Measurements from ENCODE around the gene PRKAG2. TPM values are rescaled to one million over a fixed set of nuclear protein-coding genes. Genes with fewer than 3 reads are reported as not detected.
A peak's percentile ranks its signal among the peaks of the same experiment; 100 is the strongest.

The PRKAG2 gene
- total and polyA plus RNA-seq, 10 donors = 15.8 to 50.9 (median 32.8) TPM

DNA sequence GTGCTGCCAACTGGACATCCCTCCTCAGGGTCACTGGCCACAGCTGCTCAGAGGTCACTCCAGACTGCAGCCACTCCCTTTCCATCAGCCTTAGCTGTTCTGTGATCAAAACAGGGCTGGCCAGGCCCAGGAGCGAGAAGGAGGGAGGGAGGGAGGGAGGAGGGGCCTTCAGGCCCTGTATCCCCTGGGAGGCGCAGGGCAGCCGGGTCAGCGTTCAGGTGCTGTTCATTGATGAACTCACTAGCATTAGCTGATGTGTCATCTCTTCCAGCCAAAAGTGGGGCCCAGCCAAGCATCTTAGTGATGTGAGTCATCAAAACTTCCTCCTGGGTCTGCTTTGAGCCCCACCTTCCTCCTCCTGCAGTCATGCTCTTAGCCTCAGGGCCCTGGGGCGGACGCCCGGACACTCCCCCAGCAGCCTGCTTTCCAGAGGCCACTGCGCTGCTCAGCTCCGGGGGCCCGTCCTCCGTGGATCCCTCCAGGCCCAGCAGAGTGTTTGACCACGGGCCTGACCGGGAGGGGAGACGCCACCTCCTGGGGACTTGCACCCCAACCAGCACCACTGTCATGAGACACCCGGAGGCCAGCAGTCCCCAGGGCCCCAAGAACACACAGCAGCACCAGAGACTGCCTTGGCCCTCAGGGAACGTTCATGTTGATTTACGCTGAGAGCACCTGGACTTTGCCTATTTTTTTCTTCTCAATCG is 149.2 kb downstream of the PRKAG2 start:
- intact Hi-C loops (cut with DNase I; ENCODE audit: low total_unique reads) = no loop called here
- Histone ChIP-seq H3K27ac (no peak overlapping the region), H3K36me3 (no peaks in the 10 kb centered on the region), H3K9me3 (no peaks in the 10 kb centered on the region), H3K4me3 (no peak overlapping the region), H3K4me1 (peaks cover 4 to 38% (median 23%) of the 10 kb centered on the region in 6 donors), H3K27me3 (replicated peaks in 1 of 7) (no peaks in the 10 kb centered on the region)
- WGBS, 5 donors = 60 to 70% (median 61%) methylated on average over 17 to 18 of the region's 18 CpGs
- TF ChIP-seq POLR2AphosphoS5 (IDR thresholded peaks at IDR 0.05) (no peak), POLR2A (IDR thresholded peaks at IDR 0.05) (no peak)
- TF ChIP-seq, protein P1, sequence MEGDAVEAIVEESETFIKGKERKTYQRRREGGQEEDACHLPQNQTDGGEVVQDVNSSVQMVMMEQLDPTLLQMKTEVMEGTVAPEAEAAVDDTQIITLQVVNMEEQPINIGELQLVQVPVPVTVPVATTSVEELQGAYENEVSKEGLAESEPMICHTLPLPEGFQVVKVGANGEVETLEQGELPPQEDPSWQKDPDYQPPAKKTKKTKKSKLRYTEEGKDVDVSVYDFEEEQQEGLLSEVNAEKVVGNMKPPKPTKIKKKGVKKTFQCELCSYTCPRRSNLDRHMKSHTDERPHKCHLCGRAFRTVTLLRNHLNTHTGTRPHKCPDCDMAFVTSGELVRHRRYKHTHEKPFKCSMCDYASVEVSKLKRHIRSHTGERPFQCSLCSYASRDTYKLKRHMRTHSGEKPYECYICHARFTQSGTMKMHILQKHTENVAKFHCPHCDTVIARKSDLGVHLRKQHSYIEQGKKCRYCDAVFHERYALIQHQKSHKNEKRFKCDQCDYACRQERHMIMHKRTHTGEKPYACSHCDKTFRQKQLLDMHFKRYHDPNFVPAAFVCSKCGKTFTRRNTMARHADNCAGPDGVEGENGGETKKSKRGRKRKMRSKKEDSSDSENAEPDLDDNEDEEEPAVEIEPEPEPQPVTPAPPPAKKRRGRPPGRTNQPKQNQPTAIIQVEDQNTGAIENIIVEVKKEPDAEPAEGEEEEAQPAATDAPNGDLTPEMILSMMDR (IDR thresholded peaks at IDR 0.05 in 8 of 11, conservative IDR thresholded peaks at IDR 0.05 in 3 of 11) = no peak
- DNase-seq = no peak

DNA sequence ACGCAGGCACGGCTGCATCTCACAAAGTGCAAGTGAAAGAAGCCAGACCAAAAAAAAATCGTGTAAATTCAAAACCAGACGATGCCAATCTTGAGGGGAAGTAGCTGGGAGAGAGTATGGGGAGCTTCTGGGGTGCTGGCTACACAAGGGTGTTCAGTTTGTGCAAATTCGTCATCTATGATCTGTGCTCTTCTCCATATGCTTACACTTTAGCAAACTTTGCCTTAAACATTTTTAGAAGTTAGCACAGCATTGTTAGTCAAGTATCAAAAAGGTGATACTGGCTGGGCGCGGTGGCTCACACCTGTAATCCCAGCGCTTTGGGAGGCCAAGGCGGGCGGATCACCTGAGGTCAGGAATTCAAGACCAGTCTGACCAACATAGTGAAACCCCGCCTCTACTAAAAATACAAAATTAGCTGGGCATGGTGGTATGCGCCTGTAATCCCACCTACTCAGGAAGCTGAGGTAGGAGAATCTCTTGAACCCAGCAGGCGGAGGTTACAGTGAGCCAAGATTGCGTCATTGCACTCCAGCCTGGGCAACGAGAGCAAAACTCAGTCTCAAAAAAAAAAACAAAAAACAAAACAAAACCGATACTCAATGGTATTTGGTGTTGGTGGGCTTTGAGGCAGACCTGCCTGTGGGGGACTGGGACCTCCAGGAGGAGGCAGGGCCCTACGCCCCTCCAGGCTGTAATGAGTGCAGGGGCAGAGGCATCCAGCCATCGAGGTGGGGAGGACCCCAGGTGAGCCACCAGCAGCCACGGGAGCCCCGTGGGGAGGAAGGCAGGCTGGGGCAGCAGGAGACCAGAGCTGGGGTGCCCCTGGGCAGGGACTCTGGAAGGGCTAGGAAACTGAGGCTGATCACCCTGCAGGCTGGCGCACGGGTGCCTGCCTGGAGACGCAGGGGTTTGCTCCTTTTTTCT is 150.0 kb downstream of the PRKAG2 start:
- Histone ChIP-seq H3K9me3 (no peaks in the 10 kb centered on the region), H3K36me3 (no peaks in the 10 kb centered on the region), H3K4me1 (peaks cover 4 to 38% (median 23%) of the 10 kb centered on the region in 6 donors), H3K27me3 (replicated peaks in 1 of 7) (no peaks in the 10 kb centered on the region), H3K27ac (no peak overlapping the region), H3K4me3 (no peak overlapping the region)
- TF ChIP-seq, protein P1 (IDR thresholded peaks at IDR 0.05 in 8 of 11, conservative IDR thresholded peaks at IDR 0.05 in 3 of 11) = no peak
- TF ChIP-seq POLR2AphosphoS5 (IDR thresholded peaks at IDR 0.05) = peak in 1 of 3 donors; percentile 8
- intact Hi-C loops (cut with DNase I; ENCODE audit: low total_unique reads) = no loop called here
- WGBS, 5 donors = 75 to 88% (median 81%) methylated on average over 19 to 23 of the region's 23 CpGs
- DNase-seq = no peak

DNA sequence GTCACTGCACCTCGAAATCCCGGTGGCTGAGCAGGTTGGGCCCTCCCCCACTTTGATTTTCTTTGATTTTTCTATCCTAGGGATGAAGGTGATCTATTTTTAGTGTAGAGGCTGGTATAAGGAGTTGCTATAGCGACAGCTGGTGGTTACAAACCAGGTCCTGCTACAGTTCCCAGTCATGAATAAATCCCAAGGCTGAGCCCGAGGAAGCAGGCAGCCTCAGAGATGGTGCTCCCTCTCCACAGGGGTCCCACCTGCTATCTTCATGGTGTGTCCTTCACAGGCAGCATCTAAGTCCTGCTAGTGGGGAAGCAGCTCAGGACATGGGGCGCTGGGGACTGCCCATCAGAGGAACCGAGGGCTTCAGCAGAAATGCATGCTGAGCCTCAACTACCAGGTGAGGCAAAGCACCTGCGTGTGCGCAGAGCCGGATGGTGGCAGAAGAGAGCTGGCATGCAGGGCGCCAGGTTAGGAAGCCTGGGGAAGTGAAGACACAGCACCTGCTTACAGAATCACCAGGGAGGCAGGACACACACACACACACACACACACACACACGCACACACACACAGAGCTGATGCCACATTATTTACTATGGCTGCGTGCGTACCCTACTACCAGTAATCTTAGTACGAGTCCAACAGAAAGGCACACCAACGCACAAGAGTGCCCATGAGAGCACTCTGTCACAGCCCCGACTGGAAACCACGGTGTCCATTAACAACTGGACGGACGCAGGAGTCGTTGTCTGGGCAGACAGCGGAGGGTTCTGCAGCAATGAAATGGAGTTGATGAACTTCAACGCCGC is 150.9 kb downstream of the PRKAG2 start:
- no peak for DNase-seq

GRCh38 chr7:151724920-151725584 is 151.9 kb downstream of the PRKAG2 start:
- H3K27ac ChIP-seq = no peak overlapping the region
- peaks cover 4 to 52% (median 27%) of the 10 kb centered on the region in 6 donors for H3K4me1 ChIP-seq
- TF ChIP-seq POLR2A (IDR thresholded peaks at IDR 0.05) (no peak), POLR2AphosphoS5 (IDR thresholded peaks at IDR 0.05) (peak in 2 of 3 donors; percentile 39 to 41)
- TF ChIP-seq, protein P1 (IDR thresholded peaks at IDR 0.05 in 8 of 11, conservative IDR thresholded peaks at IDR 0.05 in 3 of 11) = no peak
- H3K9me3 ChIP-seq = no peaks in the 10 kb centered on the region
- DNase-seq = no peak
- H3K4me3 ChIP-seq = no peak overlapping the region
- H3K36me3 ChIP-seq = no peaks in the 10 kb centered on the region
- no peaks in the 10 kb centered on the region for H3K27me3 ChIP-seq (replicated peaks in 1 of 7)
- intact Hi-C loops (cut with DNase I; ENCODE audit: low total_unique reads) = no loop called here
- 59 to 81% (median 70%) methylated on average over 17 to 22 of the region's 22 CpGs for WGBS, 5 donors

More for the DNA sequence above, 150.9 kb downstream of the PRKAG2 start:
- 83 to 91% (median 88%) methylated on average over 22 to 23 of the region's 23 CpGs for whole genome bisulfite sequencing, 5 donors
- no peaks in the 10 kb centered on the region for H3K36me3 ChIP-seq
- no peak overlapping the region for H3K4me3 ChIP-seq
- intact Hi-C loops (cut with DNase I; ENCODE audit: low total_unique reads) = no loop called here
- peaks cover 4 to 46% (median 26%) of the 10 kb centered on the region in 6 donors for H3K4me1 ChIP-seq
- no peak overlapping the region for H3K27ac ChIP-seq
- no peaks in the 10 kb centered on the region for H3K27me3 ChIP-seq (replicated peaks in 1 of 7)
- H3K9me3 ChIP-seq = no peaks in the 10 kb centered on the region
- no peak for TF ChIP-seq POLR2AphosphoS5 (IDR thresholded peaks at IDR 0.05)
